ENCODE data around the gene FAM117B. TPM values are rescaled to one million over a fixed set of nuclear protein-coding genes. Genes with fewer than 3 reads are reported as not detected.

The FAM117B gene
- total and polyA plus RNA-seq, 2 of the 8 experiments (the other 6 are each of a cell fraction or from before 2014, with no cell fraction given), result 3.9 to 22.6 TPM

DNA sequence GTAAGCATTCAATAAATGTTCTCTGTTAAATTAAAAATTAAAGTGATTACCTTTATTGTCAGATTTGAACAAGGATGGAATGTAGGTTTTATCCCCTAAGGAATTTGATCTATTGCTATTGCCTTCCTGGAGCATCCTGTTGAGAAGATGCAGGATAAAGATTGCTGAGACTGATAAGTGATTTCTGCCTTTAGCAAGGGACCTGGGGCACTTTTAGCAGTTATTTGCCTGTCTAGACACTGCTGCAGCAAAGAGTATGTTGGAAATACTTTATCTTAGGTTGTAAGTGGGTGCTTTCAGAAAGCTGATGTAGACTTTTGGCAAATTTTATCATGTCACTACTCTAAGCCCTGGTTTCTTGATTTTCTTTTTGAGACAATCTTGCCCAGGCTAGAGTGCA is 69.5 kb downstream of the FAM117B start:
- Histone ChIP-seq H3K4me2 (ENCODE audit: insufficient read depth in 1 of 2, low read depth in 2 of 2, low read length in 2 of 2) (no peak overlapping the region), H3K56ac (replicated peaks; ENCODE audit: insufficient read length, low read depth, low read length) (no peak overlapping the region), H3K4me3 (ENCODE audit: extremely low read depth in 1 of 4, insufficient read depth in 2 of 4, low read depth in 3 of 4, low read length in 4 of 4) (no peak overlapping the region), H3K79me2 (ENCODE audit: control insufficient read depth in 1 of 2, insufficient read depth in 2 of 2, low read length in 2 of 2) (peaks cover 0 to 43% of the 10 kb centered on the region in 2 experiments; a peak in 2 of 4 replicates), H3K9ac (replicated peaks in 1 of 4; ENCODE audit: extremely low read depth in 1 of 4, low read depth in 3 of 4, low read length in 3 of 4) (no peak overlapping the region), H3K79me1 (ENCODE audit: low read depth, low read length) (no peaks in the 10 kb centered on the region; the same call in 1 of the 2 replicates), H4K91ac (replicated peaks; ENCODE audit: insufficient read length, low read length) (no peak overlapping the region), H3K4me1 (replicated peaks in 1 of 4; ENCODE audit: control insufficient read depth in 3 of 4, insufficient read depth in 4 of 4, low read length in 3 of 4) (no peaks in the 10 kb centered on the region), H2AFZ (ENCODE audit: low read length) (no peak overlapping the region), H2BK20ac (ENCODE audit: low read length) (no peak overlapping the region), H4K5ac (ENCODE audit: insufficient read length, low read depth, low read length) (no peak overlapping the region), H2BK12ac (ENCODE audit: low read depth, low read length) (no peak overlapping the region), H3K36me3 (ENCODE audit: control insufficient read depth in 2 of 4, insufficient read depth in 4 of 4, low read length in 3 of 4) (no peaks in the 10 kb centered on the region), H3K4ac (replicated peaks; ENCODE audit: insufficient read length, low read depth, low read length) (no peak overlapping the region), H2BK15ac (ENCODE audit: low read length) (no peak overlapping the region), H3K23me2 (ENCODE audit: low read depth, low read length) (no peaks in the 10 kb centered on the region), H3K18ac (ENCODE audit: extremely low read depth, low read length) (no peak overlapping the region), H2AK5ac (ENCODE audit: low read depth, low read length) (no peak overlapping the region), H3K27ac (ENCODE audit: low read depth, low read length) (no peak overlapping the region), H4K8ac (ENCODE audit: extremely low read depth, insufficient read depth, low read length) (no peak overlapping the region), H2BK5ac (ENCODE audit: low read depth, low read length) (no peak overlapping the region), H3K9me3 (ENCODE audit: insufficient read depth in 2 of 2, low read depth in 1 of 2, low read length in 1 of 2) (no peaks in the 10 kb centered on the region), H3K27me3 (replicated peaks in 1 of 4; ENCODE audit: control insufficient read depth in 3 of 4, extremely low read depth in 1 of 4, insufficient read depth in 3 of 4, low read length in 3 of 4) (no peaks in the 10 kb centered on the region), H3K23ac (ENCODE audit: insufficient read length) (no peak overlapping the region), H3K14ac (ENCODE audit: insufficient read length) (no peak overlapping the region), H2BK120ac (replicated peaks; ENCODE audit: low read depth, low read length) (no peak overlapping the region), H4K20me1 (replicated peaks in 1 of 2; ENCODE audit: control insufficient read depth in 1 of 2, insufficient read depth in 2 of 2, low read length in 2 of 2) (no peaks in the 10 kb centered on the region)
- no peak for FAIRE-seq
- ChIA-PET CTCF (ENCODE audit: partially characterized antibody) (no interaction called here), POLR2A (ENCODE audit: partially characterized antibody) (no interaction called here)
- no peak for DNase-seq (ENCODE audit: low read depth in 1 of 2, low spot score in 2 of 2)
- TF ChIP-seq HDAC6 (IDR thresholded peaks at IDR 0.05; ENCODE audit: low read depth, low read length) (no peak), GTF2F1 (IDR thresholded peaks at IDR 0.05; ENCODE audit: borderline replicate concordance, low read depth, low read length) (no peak), TAF7 (optimal IDR thresholded peaks at IDR 0.05; ENCODE audit: borderline replicate concordance, low read depth, low read length) (no peak), SP1 (IDR thresholded peaks at IDR 0.05; ENCODE audit: low read depth, low read length) (no peak), NANOG (IDR thresholded peaks at IDR 0.05; ENCODE audit: insufficient read depth, low read depth, low read length, poor library complexity, severe bottlenecking) (no peak), RNF2 (IDR thresholded peaks at IDR 0.05; ENCODE audit: borderline replicate concordance, low read depth, low read length, missing control alignments, poor library complexity, severe bottlenecking) (no peak), BACH1 (IDR thresholded peaks at IDR 0.05; ENCODE audit: low read length) (no peak), SIN3A (conservative IDR thresholded peaks at IDR 0.05 in 1 of 2, IDR thresholded peaks at IDR 0.05 in 1 of 2; ENCODE audit: low read depth in 1 of 2, low read length in 2 of 2) (no peak), YY1 (IDR thresholded peaks at IDR 0.05; ENCODE audit: low read depth, low read length) (no peak), CBX5 (IDR thresholded peaks at IDR 0.05; ENCODE audit: low read depth, low read length) (no peak)
- TF ChIP-seq, protein P1, sequence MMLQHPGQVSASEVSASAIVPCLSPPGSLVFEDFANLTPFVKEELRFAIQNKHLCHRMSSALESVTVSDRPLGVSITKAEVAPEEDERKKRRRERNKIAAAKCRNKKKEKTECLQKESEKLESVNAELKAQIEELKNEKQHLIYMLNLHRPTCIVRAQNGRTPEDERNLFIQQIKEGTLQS (IDR thresholded peaks at IDR 0.05; ENCODE audit: insufficient read depth, low read depth, low read length), result no peak
- TF ChIP-seq, protein P2, sequence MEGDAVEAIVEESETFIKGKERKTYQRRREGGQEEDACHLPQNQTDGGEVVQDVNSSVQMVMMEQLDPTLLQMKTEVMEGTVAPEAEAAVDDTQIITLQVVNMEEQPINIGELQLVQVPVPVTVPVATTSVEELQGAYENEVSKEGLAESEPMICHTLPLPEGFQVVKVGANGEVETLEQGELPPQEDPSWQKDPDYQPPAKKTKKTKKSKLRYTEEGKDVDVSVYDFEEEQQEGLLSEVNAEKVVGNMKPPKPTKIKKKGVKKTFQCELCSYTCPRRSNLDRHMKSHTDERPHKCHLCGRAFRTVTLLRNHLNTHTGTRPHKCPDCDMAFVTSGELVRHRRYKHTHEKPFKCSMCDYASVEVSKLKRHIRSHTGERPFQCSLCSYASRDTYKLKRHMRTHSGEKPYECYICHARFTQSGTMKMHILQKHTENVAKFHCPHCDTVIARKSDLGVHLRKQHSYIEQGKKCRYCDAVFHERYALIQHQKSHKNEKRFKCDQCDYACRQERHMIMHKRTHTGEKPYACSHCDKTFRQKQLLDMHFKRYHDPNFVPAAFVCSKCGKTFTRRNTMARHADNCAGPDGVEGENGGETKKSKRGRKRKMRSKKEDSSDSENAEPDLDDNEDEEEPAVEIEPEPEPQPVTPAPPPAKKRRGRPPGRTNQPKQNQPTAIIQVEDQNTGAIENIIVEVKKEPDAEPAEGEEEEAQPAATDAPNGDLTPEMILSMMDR (IDR thresholded peaks at IDR 0.05; ENCODE audit: control extremely low read depth in 1 of 3, insufficient read depth in 1 of 3, low read depth in 1 of 3, low read length in 3 of 3), result no peak

Data from H1 (cell line).